Measurements from ENCODE around the gene FMN2.

FMN2 gene

GRCh38 chr1:240501115-240501514 is 409.4 kb downstream of the FMN2 start:
- DNase-seq, result no peak

GRCh38 chr1:240503036-240503435 is 411.4 kb downstream of the FMN2 start:
- DNase-seq, result no peak

GRCh38 chr1:240503558-240503957 is 411.9 kb downstream of the FMN2 start:
- no peak for DNase-seq

- no peak for DNase-seq
Observed at GRCh38 chr1:240506176-240506575, 414.5 kb downstream of the FMN2 start.

GRCh38 chr1:240508201-240508600 is 416.5 kb downstream of the FMN2 start:
- DNase-seq, result no peak

GRCh38 chr1:240508950-240509349 is 417.3 kb downstream of the FMN2 start:
- no peak for DNase-seq

GRCh38 chr1:240511789-240512188 is 420.1 kb downstream of the FMN2 start:
- no peak for DNase-seq

- DNase-seq, result no peak
Observed at GRCh38 chr1:240515505-240515904, 423.8 kb downstream of the FMN2 start.

- no peak for DNase-seq
Observed at GRCh38 chr1:240516069-240516468, 424.4 kb downstream of the FMN2 start.

- no peak for DNase-seq
Observed at GRCh38 chr1:240517891-240518290, 426.2 kb downstream of the FMN2 start.

- no peak for DNase-seq
Observed at GRCh38 chr1:240522122-240522822, 430.6 kb downstream of the FMN2 start.

GRCh38 chr1:240524356-240525069 is 432.8 kb downstream of the FMN2 start:
- DNase-seq, result no peak
